Measurements from ENCODE around the gene SIK3. TPM values are rescaled to one million over a fixed set of nuclear protein-coding genes. Genes with fewer than 3 reads are reported as not detected.

SIK3 gene
- total RNA-seq, 1 experiment from 2014 or later: 33.3 TPM

DNA sequence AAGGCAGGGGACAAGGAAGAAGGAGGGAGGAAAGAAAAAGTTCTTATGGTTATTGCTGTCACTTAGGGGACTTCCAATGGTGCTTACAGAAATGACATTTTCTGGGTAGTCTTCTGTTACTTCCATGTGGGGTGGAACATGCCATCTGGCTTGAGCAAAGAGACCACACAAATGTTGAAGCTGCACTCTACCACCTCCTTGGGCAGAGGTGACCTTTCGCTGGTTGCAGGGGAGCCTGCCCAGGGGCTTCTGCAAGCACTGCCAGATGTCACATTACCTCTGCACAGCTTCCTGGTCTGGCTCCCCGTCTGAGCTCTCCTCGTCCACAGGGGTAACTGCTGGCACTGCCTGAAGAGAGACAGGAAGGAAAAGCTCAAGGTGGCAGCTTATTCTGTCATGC is 228.2 kb downstream of the SIK3 start:
- intact Hi-C loops (cut with micrococcal nuclease): no loop called here
- peaks cover 17% of the 10 kb centered on the region for H3K4me1 Mint-ChIP-seq (ENCODE audit: insufficient read depth, unreplicated experiment)
- TF ChIP-seq, protein P1, sequence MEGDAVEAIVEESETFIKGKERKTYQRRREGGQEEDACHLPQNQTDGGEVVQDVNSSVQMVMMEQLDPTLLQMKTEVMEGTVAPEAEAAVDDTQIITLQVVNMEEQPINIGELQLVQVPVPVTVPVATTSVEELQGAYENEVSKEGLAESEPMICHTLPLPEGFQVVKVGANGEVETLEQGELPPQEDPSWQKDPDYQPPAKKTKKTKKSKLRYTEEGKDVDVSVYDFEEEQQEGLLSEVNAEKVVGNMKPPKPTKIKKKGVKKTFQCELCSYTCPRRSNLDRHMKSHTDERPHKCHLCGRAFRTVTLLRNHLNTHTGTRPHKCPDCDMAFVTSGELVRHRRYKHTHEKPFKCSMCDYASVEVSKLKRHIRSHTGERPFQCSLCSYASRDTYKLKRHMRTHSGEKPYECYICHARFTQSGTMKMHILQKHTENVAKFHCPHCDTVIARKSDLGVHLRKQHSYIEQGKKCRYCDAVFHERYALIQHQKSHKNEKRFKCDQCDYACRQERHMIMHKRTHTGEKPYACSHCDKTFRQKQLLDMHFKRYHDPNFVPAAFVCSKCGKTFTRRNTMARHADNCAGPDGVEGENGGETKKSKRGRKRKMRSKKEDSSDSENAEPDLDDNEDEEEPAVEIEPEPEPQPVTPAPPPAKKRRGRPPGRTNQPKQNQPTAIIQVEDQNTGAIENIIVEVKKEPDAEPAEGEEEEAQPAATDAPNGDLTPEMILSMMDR (IDR thresholded peaks at IDR 0.05; ENCODE audit: unreplicated experiment): no peak
- H3K4me3 Mint-ChIP-seq (ENCODE audit: unreplicated experiment): no peak overlapping the region
- H3K27me3 Mint-ChIP-seq (ENCODE audit: insufficient read depth, unreplicated experiment): no peaks in the 10 kb centered on the region
- ChIA-PET POLR2A (no interaction called here), CTCF (interaction anchor here (0.7 to 16.1 kb wide), 3 partner anchors 9 to 237 kb away, joined by 3 to 232 read pairs (median 6); no protein-coding TSS in a partner anchor)
- peaks cover 45% of the 10 kb centered on the region for H3K36me3 Mint-ChIP-seq (ENCODE audit: insufficient read depth, unreplicated experiment)
- BruUV-seq (replicated peaks): no TSS peak
- no peak for DNase-seq (ENCODE audit: unreplicated experiment)
- H3K9me3 Mint-ChIP-seq (ENCODE audit: unreplicated experiment): no peaks in the 10 kb centered on the region
- H3K27ac Mint-ChIP-seq (ENCODE audit: low read depth, unreplicated experiment): peak overlapping the region; percentile 52

DNA sequence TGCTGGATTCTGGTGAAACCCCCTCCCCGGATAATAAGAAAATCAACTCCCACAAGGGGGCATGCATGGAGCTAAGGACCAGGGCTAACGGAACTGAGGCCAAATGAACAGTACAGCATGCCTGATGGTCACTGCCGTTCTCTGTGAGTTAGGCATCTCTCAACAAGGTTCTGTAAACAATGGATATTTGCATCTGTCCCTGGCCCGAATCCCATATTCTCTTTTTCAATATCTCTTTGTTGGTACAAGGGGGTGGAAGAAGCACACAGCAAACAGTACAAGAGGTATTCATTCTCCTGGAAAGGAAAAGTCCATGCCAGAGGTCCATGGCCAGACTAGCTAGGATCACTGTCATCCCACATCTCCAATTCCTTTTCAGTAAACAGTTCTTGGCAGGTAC is 228.6 kb downstream of the SIK3 start:
- ChIA-PET CTCF (interaction anchor here (0.7 to 16.1 kb wide), 3 partner anchors 10 to 237 kb away, joined by 3 to 232 read pairs (median 6); no protein-coding TSS in a partner anchor), POLR2A (no interaction called here)
- TF ChIP-seq, protein P1 (IDR thresholded peaks at IDR 0.05; ENCODE audit: unreplicated experiment): no peak
- DNase-seq (ENCODE audit: unreplicated experiment): no peak
- no TSS peak for BruUV-seq (replicated peaks)
- Mint-ChIP-seq H3K4me1 (ENCODE audit: insufficient read depth, unreplicated experiment) (peaks cover 17% of the 10 kb centered on the region), H3K36me3 (ENCODE audit: insufficient read depth, unreplicated experiment) (peaks cover 40% of the 10 kb centered on the region), H3K9me3 (ENCODE audit: unreplicated experiment) (no peaks in the 10 kb centered on the region), H3K27me3 (ENCODE audit: insufficient read depth, unreplicated experiment) (no peaks in the 10 kb centered on the region), H3K27ac (ENCODE audit: low read depth, unreplicated experiment) (peak overlapping the region; percentile 52), H3K4me3 (ENCODE audit: unreplicated experiment) (no peak overlapping the region)
- intact Hi-C loops (cut with micrococcal nuclease): no loop called here

DNA sequence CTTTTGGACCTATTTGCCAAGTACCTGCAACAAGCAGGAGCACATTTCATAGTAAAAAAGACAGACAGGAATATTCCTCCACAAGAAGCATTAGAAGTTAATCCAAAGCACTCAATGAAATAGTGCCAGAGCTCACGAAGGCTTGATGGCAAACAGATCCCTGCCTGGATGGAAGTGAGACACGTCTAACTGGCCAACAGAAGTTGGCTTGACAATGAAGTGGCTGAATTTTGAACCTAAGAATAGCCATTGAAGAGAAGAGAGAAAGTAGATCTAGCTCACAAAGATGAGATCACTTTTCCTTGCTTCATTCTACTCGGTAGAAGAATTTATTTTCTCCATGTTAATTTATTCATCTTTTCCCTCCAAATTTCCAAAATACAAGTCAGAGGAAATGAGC is 230.2 kb downstream of the SIK3 start:
- POLR2A ChIA-PET: no interaction called here
- BruUV-seq (replicated peaks): no TSS peak
- Mint-ChIP-seq H3K4me1 (ENCODE audit: insufficient read depth, unreplicated experiment) (peaks cover 17% of the 10 kb centered on the region), H3K4me3 (ENCODE audit: unreplicated experiment) (no peak overlapping the region), H3K9me3 (ENCODE audit: unreplicated experiment) (no peaks in the 10 kb centered on the region), H3K27me3 (ENCODE audit: insufficient read depth, unreplicated experiment) (no peaks in the 10 kb centered on the region), H3K27ac (ENCODE audit: low read depth, unreplicated experiment) (no peak overlapping the region), H3K36me3 (ENCODE audit: insufficient read depth, unreplicated experiment) (peaks cover 41% of the 10 kb centered on the region)
- DNase-seq (ENCODE audit: unreplicated experiment): no peak
- CTCF ChIA-PET: interaction anchor here (1.6 to 6.1 kb wide), 2 partner anchors 12 to 236 kb away, joined by 5 to 19 read pairs; no protein-coding TSS in a partner anchor
- intact Hi-C loops (cut with micrococcal nuclease): no loop called here
- TF ChIP-seq, protein P1 (IDR thresholded peaks at IDR 0.05; ENCODE audit: unreplicated experiment): no peak

DNA sequence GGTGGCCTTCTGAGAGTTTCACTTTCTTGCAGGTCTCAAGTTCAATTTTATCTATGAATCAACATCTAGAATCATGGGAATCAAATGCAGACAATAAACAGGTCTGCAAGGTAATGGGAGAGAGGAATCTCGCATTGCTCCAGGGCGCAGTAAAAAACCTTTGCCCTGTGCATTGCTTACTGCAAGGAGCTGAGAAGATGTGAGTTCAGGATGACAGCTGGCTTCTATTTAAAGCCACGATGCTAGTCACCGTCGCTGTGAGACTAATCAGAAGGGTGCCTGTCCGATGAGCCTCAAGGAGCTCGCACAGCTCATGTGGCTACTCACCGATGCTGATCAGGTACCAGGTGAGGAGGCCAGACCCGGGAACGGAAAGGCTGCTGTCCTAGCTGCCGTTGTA is 230.6 kb downstream of the SIK3 start:
- intact Hi-C loops (cut with micrococcal nuclease): no loop called here
- DNase-seq (ENCODE audit: unreplicated experiment): no peak
- Mint-ChIP-seq H3K27ac (ENCODE audit: low read depth, unreplicated experiment) (no peak overlapping the region), H3K4me3 (ENCODE audit: unreplicated experiment) (no peak overlapping the region), H3K9me3 (ENCODE audit: unreplicated experiment) (no peaks in the 10 kb centered on the region), H3K4me1 (ENCODE audit: insufficient read depth, unreplicated experiment) (peaks cover 17% of the 10 kb centered on the region), H3K36me3 (ENCODE audit: insufficient read depth, unreplicated experiment) (peaks cover 37% of the 10 kb centered on the region), H3K27me3 (ENCODE audit: insufficient read depth, unreplicated experiment) (no peaks in the 10 kb centered on the region)
- no TSS peak for BruUV-seq (replicated peaks)
- ChIA-PET CTCF (interaction anchor here (1.6 to 6.1 kb wide), 2 partner anchors 12 to 237 kb away, joined by 5 to 19 read pairs; no protein-coding TSS in a partner anchor), POLR2A (no interaction called here)
- TF ChIP-seq, protein P1 (IDR thresholded peaks at IDR 0.05; ENCODE audit: unreplicated experiment): no peak
